Central memory CD8-positive, alpha-beta T cell (primary cell): ENCODE results near the gene KCMF1.

Source experiments
- ATAC-seq: fragments of 150-1000 bp; cut with Tn5 transposase; replicated peaks from 2 replicates; pipeline ENCODE4 v1.10.0; 2022; ENCODE audit warnings: mild to moderate bottlenecking, moderate FRiP score, moderate number of reproducible peaks; ENCODE audit not compliant: poor library complexity, severe bottlenecking; ENCODE audit errors: extremely low read depth
- DNase-seq, 2 donors: peaks; one replicate each; pipeline ENCODE4 v3.0.0; 2021; ENCODE audit warnings: low spot score in 2 of 2
- H3K27ac Mint-ChIP-seq: one replicate; pipeline ENCODE4 v1.8.0; 2022; ENCODE audit warnings: low read depth, mild to moderate bottlenecking, moderate library complexity, mixed read lengths
- H3K27me3 Mint-ChIP-seq: one replicate; pipeline ENCODE4 v1.8.0; 2022; ENCODE audit warnings: mixed read lengths
- H3K36me3 Mint-ChIP-seq: one replicate; pipeline ENCODE4 v1.8.0; 2022; ENCODE audit warnings: mild to moderate bottlenecking, moderate library complexity, mixed read lengths; ENCODE audit not compliant: insufficient read depth
- H3K4me1 Mint-ChIP-seq: one replicate; pipeline ENCODE4 v1.8.0; 2022; ENCODE audit warnings: mixed read lengths
- H3K4me3 Mint-ChIP-seq: one replicate; pipeline ENCODE4 v1.8.0; 2022; ENCODE audit warnings: mild to moderate bottlenecking, moderate library complexity, mixed read lengths
- H3K9me3 Mint-ChIP-seq: one replicate; pipeline ENCODE4 v1.8.0; 2022; ENCODE audit warnings: mixed read lengths

The KCMF1 gene

DNA sequence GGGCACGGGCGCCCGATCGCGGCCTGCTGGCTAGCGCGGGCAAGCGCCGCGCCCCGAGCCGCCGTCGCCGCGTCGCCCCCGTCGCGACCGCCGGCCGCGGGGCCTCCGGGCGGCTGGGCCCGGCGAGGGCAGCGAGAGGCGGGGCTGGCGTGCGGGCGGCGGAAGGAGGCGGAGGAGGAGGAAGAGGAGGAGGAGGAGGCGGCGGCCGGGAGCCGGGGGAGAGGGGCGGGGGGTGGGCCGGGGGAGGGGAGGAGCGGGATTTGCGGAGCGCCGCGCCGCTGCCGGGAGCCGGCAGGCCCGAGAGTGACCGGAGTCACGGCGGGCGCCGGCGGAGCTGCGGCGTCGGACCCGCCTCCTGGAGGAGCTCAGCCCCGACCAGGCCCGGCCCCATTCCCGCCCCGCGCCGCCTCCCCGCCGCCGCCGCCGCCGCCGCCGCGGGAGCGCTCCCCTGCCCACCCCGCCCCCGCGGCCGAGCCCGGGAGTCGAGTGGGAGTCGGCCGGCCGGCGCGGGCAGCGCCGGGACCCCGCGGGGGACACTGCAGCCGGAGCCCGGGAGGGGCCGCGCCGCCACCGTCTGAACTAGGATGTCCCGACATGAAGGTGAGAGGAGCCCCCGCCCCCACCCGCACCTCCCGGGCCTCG lies at the start of gene KCMF1:
TSS of gene KCMF1 (plus strand) at position 294 of the 642 bp plus-strand sequence. CDS start at position 585, 291 bp downstream.
- Mint-ChIP-seq H3K4me1 (peaks cover 61% of the 10 kb centered on the region), H3K9me3 (no peaks in the 10 kb centered on the region), H3K36me3 (peaks cover 29% of the 10 kb centered on the region), H3K27me3 (no peaks in the 10 kb centered on the region), H3K27ac (peak within 1 kb of the TSS; percentile 98), H3K4me3 (peak within 1 kb of the TSS; percentile 100)
- DNase-seq: peak; percentile 34 to 38
- peak; percentile 47 for ATAC-seq

DNA sequence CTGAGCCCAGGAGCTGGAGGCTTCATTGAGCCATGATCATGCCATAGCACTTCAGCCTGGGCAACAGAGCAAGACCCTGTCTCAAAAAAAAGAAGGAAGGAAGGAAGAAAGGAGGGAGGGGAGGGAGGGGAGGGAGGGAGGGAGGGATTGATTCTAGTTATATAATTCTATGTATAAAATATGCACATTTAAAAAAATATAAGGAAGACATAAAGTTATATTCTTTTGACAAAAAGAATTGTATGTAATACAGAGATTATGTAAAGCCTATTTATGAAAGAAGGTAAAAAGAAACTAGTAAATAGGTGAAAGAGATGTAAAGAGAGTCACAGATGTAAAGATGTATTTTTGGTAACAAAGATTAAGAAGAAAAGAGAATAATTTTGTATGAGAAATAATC lies 48.0 kb upstream of the KCMF1 start:
- Mint-ChIP-seq H3K9me3 (no peaks in the 10 kb centered on the region), H3K4me3 (no peak overlapping the region), H3K36me3 (peaks cover 15% of the 10 kb centered on the region), H3K4me1 (peaks cover 38% of the 10 kb centered on the region), H3K27me3 (no peaks in the 10 kb centered on the region), H3K27ac (no peak overlapping the region)
- DNase-seq (no peak), ATAC-seq (no peak)

- H3K4me1 Mint-ChIP-seq: peaks cover 35% of the 10 kb centered on the region
- no peaks in the 10 kb centered on the region for H3K27me3 Mint-ChIP-seq
- ATAC-seq (no peak), DNase-seq (no peak)
- peaks cover 15% of the 10 kb centered on the region for H3K36me3 Mint-ChIP-seq
- peak overlapping the region; percentile 99 for H3K27ac Mint-ChIP-seq
- no peaks in the 10 kb centered on the region for H3K9me3 Mint-ChIP-seq
- no peak overlapping the region for H3K4me3 Mint-ChIP-seq
Observed at GRCh38 chr2:84924173-84925106, 46.5 kb upstream of the KCMF1 start.

- Mint-ChIP-seq H3K27ac (peak overlapping the region; percentile 99), H3K27me3 (no peaks in the 10 kb centered on the region), H3K4me1 (peaks cover 31% of the 10 kb centered on the region), H3K36me3 (peaks cover 15% of the 10 kb centered on the region), H3K9me3 (no peaks in the 10 kb centered on the region), H3K4me3 (peak overlapping the region; percentile 97)
- ATAC-seq: peak; percentile 4
- no peak for DNase-seq
Observed at GRCh38 chr2:84925336-84925723, 45.6 kb upstream of the KCMF1 start.

DNA sequence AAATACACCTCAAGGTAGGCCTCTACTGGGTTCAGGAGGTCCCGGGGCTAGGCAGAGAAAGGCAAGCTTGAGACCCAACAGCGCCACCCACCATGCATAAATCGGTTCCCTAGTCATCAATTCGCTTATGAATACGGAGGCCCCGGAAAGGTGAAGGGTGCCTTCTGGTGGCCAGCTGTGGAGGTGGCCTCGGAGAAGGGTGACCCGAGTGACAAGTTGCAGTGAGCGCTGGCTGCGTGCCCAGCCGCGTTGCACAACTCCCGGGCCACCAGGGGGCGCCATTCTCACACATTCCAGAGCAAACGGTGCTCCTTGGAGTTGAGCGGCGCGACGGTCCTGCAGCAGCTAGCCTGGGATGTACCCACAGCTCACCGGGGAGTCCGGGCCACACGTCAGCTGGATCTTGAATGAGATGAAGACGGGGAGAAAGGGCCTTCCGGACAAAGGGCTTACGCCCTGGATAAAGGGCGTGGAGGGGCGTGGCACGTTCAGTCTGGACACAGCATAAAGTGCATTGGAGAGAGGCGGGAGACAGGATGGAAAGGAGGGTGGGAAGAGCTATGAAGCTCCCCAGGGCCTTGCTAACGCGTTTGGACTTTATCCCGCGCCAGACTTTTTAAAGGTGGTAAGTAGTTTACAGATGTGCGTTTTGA lies 45.1 kb upstream of the KCMF1 start:
- Mint-ChIP-seq H3K9me3 (no peaks in the 10 kb centered on the region), H3K4me3 (peak overlapping the region; percentile 97), H3K4me1 (peaks cover 31% of the 10 kb centered on the region), H3K27me3 (no peaks in the 10 kb centered on the region), H3K36me3 (peaks cover 15% of the 10 kb centered on the region), H3K27ac (peak overlapping the region; percentile 99)
- peak; percentile 86 for ATAC-seq
- DNase-seq: peak; percentile 96 to 99

GRCh38 chr2:84927275-84927627 lies 43.7 kb upstream of the KCMF1 start:
- Mint-ChIP-seq H3K9me3 (no peaks in the 10 kb centered on the region), H3K4me3 (peak overlapping the region; percentile 97)

GRCh38 chr2:84931384-84931821 lies 39.6 kb upstream of the KCMF1 start:
- Mint-ChIP-seq H3K4me3 (no peak overlapping the region), H3K27ac (no peak overlapping the region)

More at GRCh38 chr2:84927275-84927627, 43.7 kb upstream of the KCMF1 start:
- ATAC-seq (no peak), DNase-seq (no peak)
- Mint-ChIP-seq H3K27me3 (no peaks in the 10 kb centered on the region), H3K36me3 (peaks cover 15% of the 10 kb centered on the region), H3K27ac (peak overlapping the region; percentile 99), H3K4me1 (peaks cover 42% of the 10 kb centered on the region)

GRCh38 chr2:84938194-84938879 lies 32.6 kb upstream of the KCMF1 start:
- H3K9me3 Mint-ChIP-seq: no peaks in the 10 kb centered on the region
- H3K27me3 Mint-ChIP-seq: no peaks in the 10 kb centered on the region
- peak overlapping the region; percentile 79 for H3K4me3 Mint-ChIP-seq
- H3K36me3 Mint-ChIP-seq: peaks cover 10% of the 10 kb centered on the region
- DNase-seq (no peak), ATAC-seq (peak; percentile 75)
- peak overlapping the region; percentile 98 for H3K27ac Mint-ChIP-seq
- peaks cover 12% of the 10 kb centered on the region for H3K4me1 Mint-ChIP-seq

More at GRCh38 chr2:84931384-84931821, 39.6 kb upstream of the KCMF1 start:
- Mint-ChIP-seq H3K9me3 (no peaks in the 10 kb centered on the region), H3K36me3 (peaks cover 8% of the 10 kb centered on the region), H3K27me3 (no peaks in the 10 kb centered on the region), H3K4me1 (peaks cover 25% of the 10 kb centered on the region)
- ATAC-seq: no peak
- no peak for DNase-seq

- H3K4me1 Mint-ChIP-seq: peaks cover 15% of the 10 kb centered on the region
- H3K27me3 Mint-ChIP-seq: no peaks in the 10 kb centered on the region
- H3K4me3 Mint-ChIP-seq: peak overlapping the region; percentile 79
- ATAC-seq (peak; percentile 84), DNase-seq (peak; percentile 49 to 76)
- H3K36me3 Mint-ChIP-seq: peaks cover 10% of the 10 kb centered on the region
- H3K9me3 Mint-ChIP-seq: no peaks in the 10 kb centered on the region
- H3K27ac Mint-ChIP-seq: peak overlapping the region; percentile 98
Observed at GRCh38 chr2:84939426-84940087, 31.4 kb upstream of the KCMF1 start.

GRCh38 chr2:84940088-84940470 lies 30.9 kb upstream of the KCMF1 start:
- H3K27ac Mint-ChIP-seq: peak overlapping the region; percentile 98
- H3K9me3 Mint-ChIP-seq: no peaks in the 10 kb centered on the region
- peaks cover 20% of the 10 kb centered on the region for H3K4me1 Mint-ChIP-seq
- ATAC-seq (no peak), DNase-seq (no peak)
- no peaks in the 10 kb centered on the region for H3K27me3 Mint-ChIP-seq
- H3K36me3 Mint-ChIP-seq: peaks cover 10% of the 10 kb centered on the region
- peak overlapping the region; percentile 79 for H3K4me3 Mint-ChIP-seq

DNA sequence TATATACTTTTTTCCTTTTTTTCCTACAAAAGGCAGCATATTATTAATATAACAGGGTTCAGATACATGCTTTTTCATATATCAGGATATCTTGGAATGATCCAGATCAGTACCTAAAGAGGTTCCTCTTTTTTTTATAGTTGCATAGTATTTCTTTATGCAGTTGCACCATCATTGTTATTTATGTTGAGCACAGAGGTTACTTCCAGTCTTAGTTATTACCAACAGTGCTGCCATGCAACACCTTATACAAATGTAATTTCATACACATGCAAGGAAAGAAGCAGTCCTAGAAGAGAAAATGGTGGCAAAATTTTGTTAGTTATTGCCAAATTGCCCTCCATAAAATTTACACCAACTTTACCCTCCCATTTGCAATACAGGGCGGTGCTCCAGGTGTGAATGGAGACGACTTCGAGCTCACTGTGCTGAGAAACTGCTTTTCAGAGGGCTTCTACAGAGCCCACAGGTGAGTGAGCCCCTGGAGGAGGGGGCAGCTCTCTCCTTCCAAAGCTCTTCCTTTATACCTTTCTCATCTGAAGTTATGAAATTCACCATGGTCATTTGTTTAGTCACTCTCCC lies 30.0 kb upstream of the KCMF1 start:
- H3K9me3 Mint-ChIP-seq: no peaks in the 10 kb centered on the region
- no peaks in the 10 kb centered on the region for H3K27me3 Mint-ChIP-seq
- no peak for ATAC-seq
- no peak for DNase-seq
- no peak overlapping the region for H3K4me3 Mint-ChIP-seq
- H3K4me1 Mint-ChIP-seq: peaks cover 24% of the 10 kb centered on the region
- H3K27ac Mint-ChIP-seq: no peak overlapping the region
- H3K36me3 Mint-ChIP-seq: peaks cover 10% of the 10 kb centered on the region
